Astrocyte (in vitro differentiated cells and primary cell): ENCODE measurements around the gene SHOX. TPM values are rescaled to one million over a fixed set of nuclear protein-coding genes. Genes with fewer than 3 reads are reported as not detected.

Source experiments
- DNase-seq: peaks from one replicate; pipeline ENCODE4 v3.0.0-alpha.2; 2010; ENCODE audit warnings: low read depth
- FAIRE-seq: peaks from 2 replicates; lab custom pipeline; 2011; peaks lifted over from hg19 to GRCh38; lab: Jason Lieb, UNC
- H2AFZ ChIP-seq: 2 replicates; pipeline ENCODE4 v1.6.0; 2012; ENCODE audit warnings: low read depth, low read length, inconsistent platforms
- H3K27ac ChIP-seq: 2 replicates; pipeline ENCODE4 v1.5.1; 2011; ENCODE audit warnings: low read depth, low read length, inconsistent platforms
- H3K27me3 ChIP-seq: 2 replicates; pipeline ENCODE4 v1.6.0; 2011; ENCODE audit warnings: low read length, inconsistent platforms; ENCODE audit not compliant: insufficient read depth
- H3K36me3 ChIP-seq: 2 replicates; pipeline ENCODE4 v1.5.1; 2011; ENCODE audit warnings: low read length, inconsistent platforms; ENCODE audit not compliant: insufficient read depth
- H3K4me1 ChIP-seq: 2 replicates; pipeline ENCODE4 v1.5.1; 2011; ENCODE audit warnings: low read length, inconsistent platforms; ENCODE audit not compliant: insufficient read depth
- H3K4me2 ChIP-seq: 2 replicates; pipeline ENCODE4 v1.6.0; 2012; ENCODE audit warnings: low read length, inconsistent platforms
- H3K4me3 ChIP-seq: 2 replicates; pipeline ENCODE4 v1.5.1; 2011; ENCODE audit warnings: low read depth, mild to moderate bottlenecking, low read length, inconsistent platforms; ENCODE audit not compliant: insufficient read depth
- H3K79me2 ChIP-seq: 2 replicates; pipeline ENCODE4 v1.6.0; 2012; ENCODE audit warnings: mild to moderate bottlenecking, low read length, inconsistent platforms; ENCODE audit not compliant: insufficient read depth
- H3K9ac ChIP-seq: 2 replicates; pipeline ENCODE4 v1.6.0; 2012; ENCODE audit warnings: mild to moderate bottlenecking, low read length, inconsistent platforms
- H3K9me3 ChIP-seq: 2 replicates; pipeline ENCODE4 v1.5.1; 2012; ENCODE audit warnings: low read depth, mild to moderate bottlenecking, low read length, inconsistent platforms; ENCODE audit not compliant: insufficient read depth
- H4K20me1 ChIP-seq: 2 replicates; pipeline ENCODE4 v1.6.0; 2012; ENCODE audit warnings: low read length, inconsistent platforms; ENCODE audit not compliant: insufficient read depth
- H3K27ac Mint-ChIP-seq: one replicate; pipeline ENCODE4 v1.8.0; 2021; ENCODE audit warnings: mild to moderate bottlenecking, mixed read lengths; ENCODE audit not compliant: unreplicated experiment
- H3K27me3 Mint-ChIP-seq: one replicate; pipeline ENCODE4 v1.8.0; 2021; ENCODE audit warnings: low read depth, mixed read lengths; ENCODE audit not compliant: unreplicated experiment
- H3K36me3 Mint-ChIP-seq: one replicate; pipeline ENCODE4 v1.8.0; 2021; ENCODE audit warnings: low read depth, mixed read lengths; ENCODE audit not compliant: unreplicated experiment
- H3K4me1 Mint-ChIP-seq: one replicate; pipeline ENCODE4 v1.8.0; 2021; ENCODE audit warnings: low read depth, mixed read lengths; ENCODE audit not compliant: unreplicated experiment
- H3K4me3 Mint-ChIP-seq: one replicate; pipeline ENCODE4 v1.8.0; 2021; ENCODE audit warnings: mild to moderate bottlenecking, moderate library complexity, mixed read lengths; ENCODE audit not compliant: unreplicated experiment
- H3K9me3 Mint-ChIP-seq: one replicate; pipeline ENCODE4 v1.8.0; 2021; ENCODE audit warnings: mild to moderate bottlenecking, mixed read lengths; ENCODE audit not compliant: unreplicated experiment
- EZH2 ChIP-seq: IDR thresholded peaks from 2 replicates; pipeline ENCODE4 v1.6.1; 2012; ENCODE audit warnings: mild to moderate bottlenecking, low read length, inconsistent platforms; ENCODE audit not compliant: insufficient read depth
- total RNA-seq: library from RNA; stranded (reverse); gene quantifications from 2 replicates; pipeline ENCODE4 v1.2.1, GENCODE V29; 2021
- TF ChIP-seq, protein P1 (sequence below): IDR thresholded peaks from 2 replicates; pipeline ENCODE4 v1.5.1; 2011; ENCODE audit warnings: low read depth, mild to moderate bottlenecking, inconsistent platforms, low read length, moderate library complexity; ENCODE audit not compliant: insufficient read depth

The SHOX gene
- total RNA-seq, 1 donor from 2014 or later: not detected

GRCh38 chrX:618761-619450, 11.7 kb upstream of the SHOX start:
- FAIRE-seq: no peak
- Histone ChIP-seq H3K4me1 (no peaks in the 10 kb centered on the region), H3K36me3 (no peaks in the 10 kb centered on the region), H3K79me2 (no peaks in the 10 kb centered on the region), H3K9me3 (no peaks in the 10 kb centered on the region), H3K27ac (no peak overlapping the region), H3K9ac (no peak overlapping the region), H3K27me3 (no peaks in the 10 kb centered on the region), H3K4me2 (no peak overlapping the region), H2AFZ (no peak overlapping the region), H3K4me3 (no peak overlapping the region), H4K20me1 (no peaks in the 10 kb centered on the region)
- TF ChIP-seq EZH2: no peak
- TF ChIP-seq, protein P1, sequence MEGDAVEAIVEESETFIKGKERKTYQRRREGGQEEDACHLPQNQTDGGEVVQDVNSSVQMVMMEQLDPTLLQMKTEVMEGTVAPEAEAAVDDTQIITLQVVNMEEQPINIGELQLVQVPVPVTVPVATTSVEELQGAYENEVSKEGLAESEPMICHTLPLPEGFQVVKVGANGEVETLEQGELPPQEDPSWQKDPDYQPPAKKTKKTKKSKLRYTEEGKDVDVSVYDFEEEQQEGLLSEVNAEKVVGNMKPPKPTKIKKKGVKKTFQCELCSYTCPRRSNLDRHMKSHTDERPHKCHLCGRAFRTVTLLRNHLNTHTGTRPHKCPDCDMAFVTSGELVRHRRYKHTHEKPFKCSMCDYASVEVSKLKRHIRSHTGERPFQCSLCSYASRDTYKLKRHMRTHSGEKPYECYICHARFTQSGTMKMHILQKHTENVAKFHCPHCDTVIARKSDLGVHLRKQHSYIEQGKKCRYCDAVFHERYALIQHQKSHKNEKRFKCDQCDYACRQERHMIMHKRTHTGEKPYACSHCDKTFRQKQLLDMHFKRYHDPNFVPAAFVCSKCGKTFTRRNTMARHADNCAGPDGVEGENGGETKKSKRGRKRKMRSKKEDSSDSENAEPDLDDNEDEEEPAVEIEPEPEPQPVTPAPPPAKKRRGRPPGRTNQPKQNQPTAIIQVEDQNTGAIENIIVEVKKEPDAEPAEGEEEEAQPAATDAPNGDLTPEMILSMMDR: no peak
- Mint-ChIP-seq H3K4me1 (no peaks in the 10 kb centered on the region), H3K27ac (no peak overlapping the region), H3K4me3 (no peak overlapping the region), H3K27me3 (peaks cover 17% of the 10 kb centered on the region), H3K36me3 (no peaks in the 10 kb centered on the region), H3K9me3 (peaks cover 23% of the 10 kb centered on the region)
- DNase-seq: no peak

DNA sequence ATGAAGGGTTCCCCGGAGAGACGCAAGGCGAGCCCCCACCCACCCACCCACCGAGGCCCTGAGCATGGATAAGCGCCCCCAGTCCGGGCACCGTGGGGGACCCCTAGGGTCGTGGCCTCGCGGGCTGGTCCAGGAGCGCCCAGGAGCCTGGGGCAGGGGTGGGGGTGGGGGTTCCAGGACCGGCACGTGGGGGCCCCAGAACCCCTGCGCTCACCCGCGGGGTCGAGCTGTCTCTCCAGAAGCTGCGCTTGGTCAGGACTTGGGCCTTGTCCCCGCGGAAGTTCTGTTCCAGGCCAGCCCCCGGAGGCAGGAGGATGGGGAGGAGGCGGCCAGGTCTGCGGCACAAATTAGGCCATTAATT, 11.2 kb upstream of the SHOX start:
- Histone ChIP-seq H3K36me3 (no peaks in the 10 kb centered on the region), H4K20me1 (no peaks in the 10 kb centered on the region), H3K27ac (no peak overlapping the region), H3K79me2 (no peaks in the 10 kb centered on the region), H3K4me3 (no peak overlapping the region), H3K4me2 (no peak overlapping the region), H3K27me3 (no peaks in the 10 kb centered on the region), H3K9ac (no peak overlapping the region), H3K9me3 (no peaks in the 10 kb centered on the region), H3K4me1 (no peaks in the 10 kb centered on the region), H2AFZ (no peak overlapping the region)
- H3K36me3 Mint-ChIP-seq: no peaks in the 10 kb centered on the region
- peaks cover 17% of the 10 kb centered on the region for H3K27me3 Mint-ChIP-seq
- H3K27ac Mint-ChIP-seq: no peak overlapping the region
- DNase-seq: no peak
- no peak overlapping the region for H3K4me3 Mint-ChIP-seq
- H3K4me1 Mint-ChIP-seq: no peaks in the 10 kb centered on the region
- no peak for TF ChIP-seq EZH2
- TF ChIP-seq, protein P1: no peak
- no peak for FAIRE-seq
- H3K9me3 Mint-ChIP-seq: peaks cover 23% of the 10 kb centered on the region

DNA sequence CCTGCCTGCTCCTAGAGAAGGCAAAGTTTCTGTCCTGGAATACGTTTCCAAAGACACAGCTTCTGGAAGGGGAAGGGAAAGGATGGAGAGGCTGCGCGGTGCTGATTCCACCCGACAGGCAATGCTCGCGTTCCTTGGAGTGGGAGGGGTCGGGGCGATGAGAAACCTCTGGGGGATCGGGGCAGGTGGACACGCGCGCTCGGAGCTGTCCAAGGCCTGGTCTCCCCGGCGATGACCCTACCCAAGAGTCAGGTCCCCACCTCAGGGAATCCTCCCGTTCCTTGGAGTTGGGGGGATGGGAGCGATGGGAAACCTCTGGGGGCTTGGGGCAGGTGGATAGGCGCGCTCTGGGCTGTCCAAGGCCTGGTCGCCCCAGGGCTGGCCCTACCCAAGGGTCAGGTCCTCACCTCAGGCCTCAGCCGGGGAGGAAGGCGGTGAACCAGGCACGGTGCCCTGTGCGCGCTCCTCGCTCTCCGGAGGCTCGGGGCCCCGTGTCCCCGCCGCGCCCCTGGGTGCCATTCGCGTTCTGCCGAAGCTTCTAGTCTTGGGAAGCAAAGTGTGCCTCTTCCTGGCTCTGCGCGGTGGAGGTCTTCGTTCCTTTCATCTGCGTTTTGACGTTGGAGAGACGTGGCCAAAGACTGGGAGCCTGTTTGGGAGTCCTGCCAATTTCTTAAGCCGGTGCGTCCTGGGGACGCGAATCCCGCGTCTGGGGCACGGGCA, 10.6 kb upstream of the SHOX start:
- Histone ChIP-seq H3K79me2 (no peaks in the 10 kb centered on the region), H3K9me3 (no peaks in the 10 kb centered on the region), H3K36me3 (no peaks in the 10 kb centered on the region), H3K4me1 (no peaks in the 10 kb centered on the region), H4K20me1 (no peaks in the 10 kb centered on the region), H3K4me3 (no peak overlapping the region), H2AFZ (no peak overlapping the region), H3K4me2 (no peak overlapping the region), H3K9ac (no peak overlapping the region), H3K27ac (no peak overlapping the region), H3K27me3 (no peaks in the 10 kb centered on the region)
- Mint-ChIP-seq H3K27ac (no peak overlapping the region), H3K9me3 (peaks cover 27% of the 10 kb centered on the region), H3K36me3 (no peaks in the 10 kb centered on the region), H3K4me3 (no peak overlapping the region), H3K4me1 (no peaks in the 10 kb centered on the region), H3K27me3 (peaks cover 17% of the 10 kb centered on the region)
- FAIRE-seq (no peak), DNase-seq (no peak)
- no peak for TF ChIP-seq EZH2
- TF ChIP-seq, protein P1: no peak
